OCI-LY3 (cell line): ENCODE results near the gene PLCB4.

Source experiments
- H2AFZ ChIP-seq: fragments of 200-600, 300-600 bp; shearing (Covaris generic); 2 replicates; pipeline ENCODE4 v1.6.0; 2014; ENCODE audit warnings: antibody characterized with exemption, low read depth, low read length
- H3K27ac ChIP-seq: fragments of 200-600, 300-600 bp; sonication (generic); 2 replicates; pipeline ENCODE4 v1.5.1; 2014; ENCODE audit warnings: mild to moderate bottlenecking, low read length, moderate library complexity, mixed read lengths
- H3K27me3 ChIP-seq: fragments of 200-600, 300-600 bp; sonication (generic); 2 replicates; pipeline ENCODE4 v1.6.1; 2014; ENCODE audit warnings: low read depth, low read length, mixed read lengths
- H3K36me3 ChIP-seq: fragments of 200-600, 300-600 bp; sonication (generic); replicated peaks from 2 replicates; pipeline ENCODE3; 2014; ENCODE audit warnings: low read depth, low read length, mixed read lengths
- H3K4me1 ChIP-seq: fragments of 300-600, 200-600 bp; sonication (generic); 2 replicates; pipeline ENCODE4 v1.6.1; 2014; ENCODE audit warnings: low read length, mixed read lengths
- H3K4me2 ChIP-seq: fragments of 200-600, 300-600 bp; sonication (generic); 2 replicates; pipeline ENCODE4 v1.6.1; 2014; ENCODE audit warnings: low read length, mixed read lengths
- H3K4me3 ChIP-seq: fragments of 300-600, 200-600 bp; sonication (generic); 2 replicates; pipeline ENCODE4 v1.5.1; 2014; ENCODE audit warnings: antibody characterized with exemption, mild to moderate bottlenecking, low read length, moderate library complexity
- H3K79me2 ChIP-seq: fragments of 300-600, 200-600 bp; shearing (Covaris generic); 2 replicates; pipeline ENCODE4 v1.6.1; 2014; ENCODE audit warnings: mild to moderate bottlenecking, low read length, mixed read lengths
- H3K9ac ChIP-seq: fragments of 300-600, 200-600 bp; shearing (Covaris generic); 2 replicates; pipeline ENCODE4 v1.6.0; 2014; ENCODE audit warnings: mild to moderate bottlenecking, low read length, moderate library complexity
- H3K9me3 ChIP-seq: fragments of 200-600, 300-600 bp; shearing (Covaris generic); 2 replicates; pipeline ENCODE4 v1.6.1; 2014; ENCODE audit warnings: low read length, mixed read lengths; ENCODE audit not compliant: insufficient read depth
- H4K20me1 ChIP-seq: fragments of 200-600, 300-600 bp; sonication (generic); 2 replicates; pipeline ENCODE4 v1.6.1; 2016; ENCODE audit warnings: low read length, mixed read lengths; ENCODE audit not compliant: insufficient read depth
- CTCF ChIP-seq: fragments of 200-600, 300-600 bp; sonication (generic); IDR thresholded peaks from 2 replicates; pipeline ENCODE4 v1.5.1; 2014; ENCODE audit warnings: antibody characterized with exemption, low read length, low read depth
- EZH2phosphoT487 ChIP-seq: fragments of 200-600 bp; shearing (Covaris generic); IDR thresholded peaks from 2 replicates; pipeline ENCODE4 v1.6.1; 2018; ENCODE audit warnings: antibody characterized with exemption, mixed run types, low read depth

The PLCB4 gene

GRCh38 chr20:9518576-9519175 is 449.8 kb downstream of the PLCB4 start:
- no peak for TF ChIP-seq EZH2phosphoT487
- no peak for TF ChIP-seq CTCF
- no peak overlapping the region for H3K27ac ChIP-seq
- no peak overlapping the region for H2AFZ ChIP-seq
- H3K4me3 ChIP-seq, result no peak overlapping the region
- peaks cover 3% of the 10 kb centered on the region; the same call in 1 of the 2 replicates for H3K27me3 ChIP-seq
- H3K4me2 ChIP-seq, result no peak overlapping the region
- H3K36me3 ChIP-seq, result no peaks in the 10 kb centered on the region
- H3K79me2 ChIP-seq, result no peaks in the 10 kb centered on the region
- H3K4me1 ChIP-seq, result no peaks in the 10 kb centered on the region
- H3K9me3 ChIP-seq, result no peaks in the 10 kb centered on the region
- no peaks in the 10 kb centered on the region for H4K20me1 ChIP-seq
- H3K9ac ChIP-seq, result no peak overlapping the region

DNA sequence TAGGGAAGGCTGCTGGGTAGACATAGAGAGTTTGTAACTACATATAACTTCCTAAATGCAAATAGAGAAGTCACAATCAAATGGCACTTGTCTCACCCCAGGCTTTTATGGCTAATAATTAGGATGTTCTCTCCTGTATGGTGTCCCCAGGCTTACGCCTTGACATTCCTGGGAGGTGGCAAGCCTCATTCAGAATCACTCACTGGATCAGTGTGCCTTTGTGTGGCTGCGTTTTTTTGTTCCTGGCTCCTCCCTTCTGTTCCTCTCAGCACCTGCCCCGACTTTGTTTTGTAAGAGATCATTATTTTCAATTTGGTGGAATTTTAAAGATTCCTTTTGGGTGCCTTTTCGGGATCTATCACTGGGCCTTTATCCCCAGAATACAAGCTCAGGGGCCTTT is 451.2 kb downstream of the PLCB4 start:
- H3K4me2 ChIP-seq, result no peak overlapping the region
- H3K4me3 ChIP-seq, result no peak overlapping the region
- no peaks in the 10 kb centered on the region for H4K20me1 ChIP-seq
- peaks cover 3% of the 10 kb centered on the region; the same call in 1 of the 2 replicates for H3K27me3 ChIP-seq
- H3K9me3 ChIP-seq, result no peaks in the 10 kb centered on the region
- TF ChIP-seq CTCF (no peak), EZH2phosphoT487 (no peak)
- no peaks in the 10 kb centered on the region for H3K36me3 ChIP-seq
- no peaks in the 10 kb centered on the region for H3K4me1 ChIP-seq
- H3K79me2 ChIP-seq, result no peaks in the 10 kb centered on the region
- no peak overlapping the region for H2AFZ ChIP-seq
- H3K27ac ChIP-seq, result no peak overlapping the region
- no peak overlapping the region for H3K9ac ChIP-seq

GRCh38 chr20:9523636-9524035 is 454.7 kb downstream of the PLCB4 start:
- TF ChIP-seq CTCF (no peak), EZH2phosphoT487 (no peak)
- Histone ChIP-seq H3K36me3 (no peaks in the 10 kb centered on the region), H3K9me3 (no peaks in the 10 kb centered on the region)

More at GRCh38 chr20:9523636-9524035, 454.7 kb downstream of the PLCB4 start:
- H3K4me2 ChIP-seq, result no peak overlapping the region
- peaks cover 3% of the 10 kb centered on the region; the same call in 1 of the 2 replicates for H3K27me3 ChIP-seq
- no peak overlapping the region for H2AFZ ChIP-seq
- no peaks in the 10 kb centered on the region for H3K79me2 ChIP-seq
- no peak overlapping the region for H3K27ac ChIP-seq
- H4K20me1 ChIP-seq, result no peaks in the 10 kb centered on the region
- H3K4me1 ChIP-seq, result no peaks in the 10 kb centered on the region
- H3K9ac ChIP-seq, result no peak overlapping the region
- no peak overlapping the region for H3K4me3 ChIP-seq
